H1 (cell line): ENCODE data around the gene CA10. TPM values are rescaled to one million over a fixed set of nuclear protein-coding genes. Genes with fewer than 3 reads are reported as not detected.

Experiments used
- CTCF ChIA-PET: fragments of 300-600 bp; sonication (Branson Sonifier 250); formaldehyde crosslinking; loops from one replicate; lab custom pipeline; 2021; ENCODE audit not compliant: partially characterized antibody; lab: Charles Lee
- POLR2A ChIA-PET: fragments of 300-600 bp; sonication (Branson Sonifier 250); formaldehyde crosslinking; loops from one replicate; lab custom pipeline; 2021; ENCODE audit warnings: inconsistent platforms; ENCODE audit not compliant: partially characterized antibody; lab: Charles Lee
- DNase-seq, 2 experiments: peaks; one replicate each; pipeline versions ENCODE4 v3.0.0 to v3.0.0-alpha.2; 2010 to 2022; ENCODE audit warnings: low spot score in 2 of 2, low read depth in 1 of 2, mixed read lengths in 1 of 2
- FAIRE-seq: peaks from 2 replicates; lab custom pipeline; 2011; peaks lifted over from hg19 to GRCh38; lab: Jason Lieb, UNC
- H2AFZ ChIP-seq: 2 replicates; pipeline ENCODE4 v1.8.1; 2012; ENCODE audit warnings: low read length, inconsistent platforms
- H2AK5ac ChIP-seq: 2 replicates; pipeline ENCODE4 v1.6.1; 2013; ENCODE audit warnings: low read depth, low read length
- H2BK120ac ChIP-seq: replicated peaks from 2 replicates; pipeline ENCODE3; 2013; ENCODE audit warnings: low read depth, low read length, inconsistent platforms
- H2BK12ac ChIP-seq: 2 replicates; pipeline ENCODE4 v1.6.1; 2013; ENCODE audit warnings: low read depth, low read length
- H2BK15ac ChIP-seq: 2 replicates; pipeline ENCODE4 v1.6.1; 2013; ENCODE audit warnings: low read length
- H2BK20ac ChIP-seq: 2 replicates; pipeline ENCODE4 v1.6.1; 2013; ENCODE audit warnings: low read length
- H2BK5ac ChIP-seq: 2 replicates; pipeline ENCODE4 v1.6.1; 2013; ENCODE audit warnings: low read depth, low read length
- H3K14ac ChIP-seq: 2 replicates; pipeline ENCODE4 v1.6.1; 2013; ENCODE audit warnings: inconsistent platforms; ENCODE audit not compliant: insufficient read length
- H3K18ac ChIP-seq: 2 replicates; pipeline ENCODE4 v1.6.1; 2013; ENCODE audit warnings: low read length; ENCODE audit errors: extremely low read depth
- H3K23ac ChIP-seq: 2 replicates; pipeline ENCODE4 v1.6.1; 2013; ENCODE audit warnings: inconsistent platforms; ENCODE audit not compliant: insufficient read length
- H3K23me2 ChIP-seq: 2 replicates; pipeline ENCODE4 v1.6.1; 2013; ENCODE audit warnings: low read depth, low read length
- H3K27ac ChIP-seq: 2 replicates; pipeline ENCODE4 v1.6.1; 2011; ENCODE audit warnings: low read depth, low read length, inconsistent platforms
- H3K27me3 ChIP-seq, 4 experiments: replicated peaks in 1 of 4; 1 replicate in 1 of 4; 2 replicates in 3 of 4; pipeline versions ENCODE4 v1.6.1 to v1.8.1; 2011 to 2013; ENCODE audit warnings: low read length in 3 of 4, mild to moderate bottlenecking in 3 of 4, inconsistent platforms in 2 of 4, mixed read lengths in 2 of 4, moderate library complexity in 1 of 4; ENCODE audit not compliant: control insufficient read depth in 3 of 4, insufficient read depth in 3 of 4; ENCODE audit errors: extremely low read depth in 1 of 4
- H3K36me3 ChIP-seq, 4 experiments: 2 replicates each; pipeline versions ENCODE4 v1.6.1 to v1.8.1; 2011 to 2013; ENCODE audit warnings: mild to moderate bottlenecking in 4 of 4, low read length in 3 of 4, moderate library complexity in 2 of 4, control low read depth in 1 of 4, inconsistent platforms in 1 of 4; ENCODE audit not compliant: insufficient read depth in 4 of 4, control insufficient read depth in 2 of 4
- H3K4ac ChIP-seq: replicated peaks from 2 replicates; pipeline ENCODE3; 2013; ENCODE audit warnings: low read length, low read depth, mixed read lengths, inconsistent platforms; ENCODE audit not compliant: insufficient read length
- H3K4me1 ChIP-seq, 4 experiments: replicated peaks in 1 of 4; 1 replicate in 1 of 4; 2 replicates in 3 of 4; pipeline versions ENCODE4 v1.6.1 to v1.8.1; 2011 to 2013; ENCODE audit warnings: low read length in 3 of 4, inconsistent platforms in 2 of 4, mixed read lengths in 1 of 4; ENCODE audit not compliant: insufficient read depth in 4 of 4, control insufficient read depth in 3 of 4
- H3K4me2 ChIP-seq, 2 experiments: 2 replicates each; pipeline versions ENCODE4 v1.6.1 to v1.8.1; 2011 to 2013; ENCODE audit warnings: low read depth in 2 of 2, low read length in 2 of 2, control low read depth in 1 of 2, inconsistent platforms in 1 of 2, mild to moderate bottlenecking in 1 of 2; ENCODE audit not compliant: insufficient read depth in 1 of 2
- H3K4me3 ChIP-seq, 4 experiments: fragments of 200-600, 300-600 bp in 1 of 4; sonication (generic), shearing (Covaris generic), sonication (Bioruptor Twin) in 1 of 4; 2 replicates each; pipeline versions ENCODE4 v1.5.1 to v1.8.1; 2011 to 2016; ENCODE audit warnings: low read length in 4 of 4, low read depth in 3 of 4, control low read depth in 2 of 4, inconsistent platforms in 2 of 4, mild to moderate bottlenecking in 2 of 4, mixed read lengths in 1 of 4, moderate library complexity in 1 of 4; ENCODE audit not compliant: insufficient read depth in 2 of 4; ENCODE audit errors: extremely low read depth in 1 of 4
- H3K56ac ChIP-seq: replicated peaks from 2 replicates; pipeline ENCODE3; 2013; ENCODE audit warnings: low read depth, mild to moderate bottlenecking, mixed read lengths, low read length, inconsistent platforms; ENCODE audit not compliant: insufficient read length
- H3K79me1 ChIP-seq: 2 replicates; pipeline ENCODE4 v1.6.1; 2013; ENCODE audit warnings: low read depth, low read length, control low read depth
- H3K79me2 ChIP-seq, 2 experiments: 2 replicates each; pipeline versions ENCODE4 v1.6.1 to v1.8.1; 2012 to 2013; ENCODE audit warnings: low read length in 2 of 2, mild to moderate bottlenecking in 2 of 2, inconsistent platforms in 1 of 2; ENCODE audit not compliant: insufficient read depth in 2 of 2, control insufficient read depth in 1 of 2
- H3K9ac ChIP-seq, 4 experiments: replicated peaks in 1 of 4; 1 replicate in 1 of 4; 2 replicates in 3 of 4; pipeline versions ENCODE4 v1.6.1 to v1.8.1; 2011 to 2013; ENCODE audit warnings: low read depth in 3 of 4, low read length in 3 of 4, control low read depth in 2 of 4, mild to moderate bottlenecking in 2 of 4, moderate library complexity in 2 of 4, inconsistent platforms in 1 of 4; ENCODE audit errors: extremely low read depth in 1 of 4
- H3K9me3 ChIP-seq, 2 experiments: 2 replicates each; pipeline versions ENCODE4 v1.6.1 to v1.8.1; 2012 to 2013; ENCODE audit warnings: mild to moderate bottlenecking in 2 of 2, moderate library complexity in 2 of 2, control low read depth in 1 of 2, inconsistent platforms in 1 of 2, low read depth in 1 of 2, low read length in 1 of 2, mixed read lengths in 1 of 2; ENCODE audit not compliant: insufficient read depth in 2 of 2
- H4K20me1 ChIP-seq, 2 experiments: replicated peaks in 1 of 2; 2 replicates each; pipeline versions ENCODE3 to v1.8.1; 2011 to 2013; ENCODE audit warnings: inconsistent platforms in 2 of 2, low read length in 2 of 2, mild to moderate bottlenecking in 1 of 2; ENCODE audit not compliant: insufficient read depth in 2 of 2, control insufficient read depth in 1 of 2
- H4K5ac ChIP-seq: 2 replicates; pipeline ENCODE4 v1.6.1; 2013; ENCODE audit warnings: low read length, low read depth, mixed read lengths, inconsistent platforms; ENCODE audit not compliant: insufficient read length
- H4K8ac ChIP-seq: 2 replicates; pipeline ENCODE4 v1.8.0; 2013; ENCODE audit warnings: mild to moderate bottlenecking, moderate library complexity, low read length, inconsistent platforms; ENCODE audit not compliant: insufficient read depth; ENCODE audit errors: extremely low read depth
- H4K91ac ChIP-seq: replicated peaks from 2 replicates; pipeline ENCODE3; 2013; ENCODE audit warnings: low read length, mixed read lengths, inconsistent platforms; ENCODE audit not compliant: insufficient read length
- EP300 ChIP-seq, 2 experiments: IDR thresholded peaks; 1 replicate in 1 of 2; 2 replicates in 1 of 2; pipeline ENCODE4 v1.6.1; 2011 to 2012; ENCODE audit warnings: low read depth in 2 of 2, low read length in 2 of 2, mild to moderate bottlenecking in 2 of 2, borderline replicate concordance in 1 of 2, inconsistent platforms in 1 of 2, moderate library complexity in 1 of 2
- GABPA ChIP-seq: IDR thresholded peaks from 2 replicates; pipeline ENCODE4 v1.6.1; 2011; ENCODE audit warnings: mild to moderate bottlenecking, low read length, moderate library complexity, borderline replicate concordance; ENCODE audit not compliant: insufficient read depth
- KDM4A ChIP-seq: IDR thresholded peaks from one replicate; pipeline ENCODE4 v1.7.1; 2012; ENCODE audit warnings: low read depth, mild to moderate bottlenecking, moderate library complexity, low read length, inconsistent platforms; ENCODE audit not compliant: severe bottlenecking
- MAFK ChIP-seq: IDR thresholded peaks from 2 replicates; pipeline ENCODE4 v1.6.1; 2012; ENCODE audit warnings: low read depth, mild to moderate bottlenecking, improper control_type of control experiment, low read length
- NRF1 ChIP-seq: IDR thresholded peaks from 2 replicates; pipeline ENCODE4 v1.6.1; 2011; ENCODE audit warnings: mild to moderate bottlenecking, low read depth, low read length, improper control_type of control experiment
- POLR2A ChIP-seq, 2 experiments: IDR thresholded peaks; 1 replicate in 1 of 2; 2 replicates in 1 of 2; pipeline ENCODE4 v1.6.1; 2011; ENCODE audit warnings: low read depth in 2 of 2, low read length in 2 of 2, mild to moderate bottlenecking in 2 of 2; ENCODE audit errors: control extremely low read depth in 1 of 2
- POLR2AphosphoS5 ChIP-seq: IDR thresholded peaks from 2 replicates; pipeline ENCODE4 v1.6.1; 2011; ENCODE audit warnings: low read depth, low read length
- RAD21 ChIP-seq, 2 experiments: IDR thresholded peaks in 1 of 2; conservative IDR thresholded peaks in 1 of 2; 2 replicates each; pipeline ENCODE4 v1.6.1; 2011; ENCODE audit warnings: low read depth in 2 of 2, low read length in 2 of 2, improper control_type of control experiment in 1 of 2, inconsistent platforms in 1 of 2, mild to moderate bottlenecking in 1 of 2, moderate library complexity in 1 of 2
- RFX5 ChIP-seq: IDR thresholded peaks from 2 replicates; pipeline ENCODE4 v1.6.1; 2011; ENCODE audit warnings: low read depth, low read length, improper control_type of control experiment, borderline replicate concordance
- RNF2 ChIP-seq: fragments of 200-900, 300-1000 bp; sonication (generic); IDR thresholded peaks from 2 replicates; pipeline ENCODE4 v1.7.1; 2016; ENCODE audit warnings: borderline replicate concordance, low read depth, mild to moderate bottlenecking, antibody characterized with exemption, low read length; ENCODE audit not compliant: poor library complexity, severe bottlenecking; ENCODE audit errors: missing control alignments
- SIX5 ChIP-seq: IDR thresholded peaks from 2 replicates; pipeline ENCODE4 v1.6.1; 2011; ENCODE audit warnings: mild to moderate bottlenecking, low read depth, low read length
- TCF12 ChIP-seq: IDR thresholded peaks from 2 replicates; pipeline ENCODE4 v1.6.1; 2011; ENCODE audit warnings: low read depth, mild to moderate bottlenecking, low read length
- TEAD4 ChIP-seq: IDR thresholded peaks from 2 replicates; pipeline ENCODE4 v1.6.1; 2012; ENCODE audit warnings: low read depth, low read length, inconsistent platforms, mixed read lengths
- WGBS, 2 experiments: shearing (Covaris generic) in 1 of 2; methylation state at CpG; one replicate each; pipeline versions ENCODE4 v1.1.6 to v1.1.7; 2013 to 2015; ENCODE audit warnings: low lambda C conversion rate in 2 of 2, mixed read lengths in 2 of 2, inconsistent platforms in 1 of 2, low coverage in 1 of 2, missing lambda C conversion rate in 1 of 2; ENCODE audit not compliant: insufficient replicate concordance in 2 of 2, insufficient coverage in 1 of 2, insufficient read length in 1 of 2; ENCODE audit errors: extremely low coverage in 1 of 2, missing lambda C conversion rate in 1 of 2; 5-methylcytosine and 5-hydroxymethylcytosine counted together
- polyA plus RNA-seq, 7 experiments: library from polyadenylated mRNA; depleted of rRNA in 3 of 7; stranded (reverse) in 5 of 7; unstranded in 2 of 7; fragments of >200 nt in 5 of 7; fragments of 200-250 nt in 2 of 7; gene quantifications; 1 replicate in 5 of 7; 2 replicates in 1 of 7; 4 replicates in 1 of 7; pipeline versions ENCODE4 v1.2.1 to v1.2.3, GENCODE V29; 2011 to 2013; ENCODE audit warnings: missing spikeins in 2 of 7, mixed read lengths in 2 of 7
- total RNA-seq: library from RNA; stranded (reverse); fragmentation: NEBNext Ultra II Directional; extraction: Animal tissue kit (Norgen Biotek cat#: 25700); gene quantifications from 2 replicates; pipeline ENCODE4 v1.2.1, GENCODE V29; 2021
- TF ChIP-seq, protein P1 (sequence below): IDR thresholded peaks from 2 replicates; pipeline ENCODE4 v1.6.1; 2012; ENCODE audit warnings: inconsistent platforms

The CA10 gene
- total and polyA plus RNA-seq, 2 of the 8 experiments (the other 6 are each of a cell fraction or from before 2014, with no cell fraction given): 0.60 to 0.63 TPM

- CTCF ChIA-PET: interaction anchor here (1.0 to 1.3 kb wide), 3 partner anchors 10 to 387 kb away, joined by 3 to 4 read pairs (median 4); no protein-coding TSS in a partner anchor
- Histone ChIP-seq H3K4me1 (no peaks in the 10 kb centered on the region), H2BK12ac (no peak overlapping the region), H3K9me3 (no peaks in the 10 kb centered on the region), H4K8ac (no peak overlapping the region), H3K79me2 (no peaks in the 10 kb centered on the region), H3K27me3 (no peaks in the 10 kb centered on the region), H3K9ac (no peak overlapping the region), H2AFZ (no peak overlapping the region), H2BK15ac (no peak overlapping the region), H2AK5ac (no peak overlapping the region), H3K79me1 (no peaks in the 10 kb centered on the region), H4K5ac (no peak overlapping the region), H3K23me2 (no peaks in the 10 kb centered on the region), H3K4ac (no peak overlapping the region), H3K56ac (no peak overlapping the region), H2BK20ac (no peak overlapping the region), H3K23ac (no peak overlapping the region), H3K36me3 (no peaks in the 10 kb centered on the region), H3K4me3 (no peak overlapping the region), H4K91ac (no peak overlapping the region), H3K27ac (no peak overlapping the region), H3K18ac (no peak overlapping the region), H2BK5ac (no peak overlapping the region), H3K4me2 (no peak overlapping the region), H4K20me1 (no peaks in the 10 kb centered on the region), H2BK120ac (no peak overlapping the region), H3K14ac (no peak overlapping the region)
- WGBS, 2 experiments: 80% methylated on average over 3 of the region's 3 CpGs; no CpG with 5 or more reads in 1 of the 2 experiments
- POLR2A ChIA-PET: no interaction called here
- FAIRE-seq (no peak), DNase-seq (no peak)
- TF ChIP-seq TEAD4: no peak
- no peak for TF ChIP-seq RNF2
- TF ChIP-seq POLR2A (IDR thresholded peaks at IDR 0.05; ENCODE audit: control extremely low read depth in 1 of 2, low read depth in 2 of 2, low read length in 2 of 2): no peak
- no peak for TF ChIP-seq SIX5
- no peak for TF ChIP-seq TCF12
- no peak for TF ChIP-seq RFX5
- TF ChIP-seq, protein P1, sequence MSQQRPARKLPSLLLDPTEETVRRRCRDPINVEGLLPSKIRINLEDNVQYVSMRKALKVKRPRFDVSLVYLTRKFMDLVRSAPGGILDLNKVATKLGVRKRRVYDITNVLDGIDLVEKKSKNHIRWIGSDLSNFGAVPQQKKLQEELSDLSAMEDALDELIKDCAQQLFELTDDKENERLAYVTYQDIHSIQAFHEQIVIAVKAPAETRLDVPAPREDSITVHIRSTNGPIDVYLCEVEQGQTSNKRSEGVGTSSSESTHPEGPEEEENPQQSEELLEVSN: no peak
- TF ChIP-seq GABPA: no peak
- TF ChIP-seq NRF1: no peak
- no peak for TF ChIP-seq KDM4A
- TF ChIP-seq POLR2AphosphoS5: no peak
- no peak for TF ChIP-seq RAD21 (IDR thresholded peaks at IDR 0.05 in 1 of 2, conservative IDR thresholded peaks at IDR 0.05 in 1 of 2; ENCODE audit: low read depth in 2 of 2, low read length in 2 of 2)
- TF ChIP-seq EP300 (IDR thresholded peaks at IDR 0.05; ENCODE audit: borderline replicate concordance in 1 of 2, low read depth in 2 of 2, low read length in 2 of 2): no peak
- no peak for TF ChIP-seq MAFK
Measured at GRCh38 chr17:51718983-51719382, 439.5 kb downstream of the CA10 start.
